Activated CD4-positive, alpha-beta T cell treated with anti-CD3 and anti-CD28 coated beads, Interleukin-2, amount 50 U/mL, for 4 hours (primary cell): ENCODE measurements around the gene ROBO4.

Experiments
- DNase-seq, 2 experiments: peaks; one replicate each; pipeline ENCODE4 v3.0.0-alpha.2; 2020

The ROBO4 gene

DNA sequence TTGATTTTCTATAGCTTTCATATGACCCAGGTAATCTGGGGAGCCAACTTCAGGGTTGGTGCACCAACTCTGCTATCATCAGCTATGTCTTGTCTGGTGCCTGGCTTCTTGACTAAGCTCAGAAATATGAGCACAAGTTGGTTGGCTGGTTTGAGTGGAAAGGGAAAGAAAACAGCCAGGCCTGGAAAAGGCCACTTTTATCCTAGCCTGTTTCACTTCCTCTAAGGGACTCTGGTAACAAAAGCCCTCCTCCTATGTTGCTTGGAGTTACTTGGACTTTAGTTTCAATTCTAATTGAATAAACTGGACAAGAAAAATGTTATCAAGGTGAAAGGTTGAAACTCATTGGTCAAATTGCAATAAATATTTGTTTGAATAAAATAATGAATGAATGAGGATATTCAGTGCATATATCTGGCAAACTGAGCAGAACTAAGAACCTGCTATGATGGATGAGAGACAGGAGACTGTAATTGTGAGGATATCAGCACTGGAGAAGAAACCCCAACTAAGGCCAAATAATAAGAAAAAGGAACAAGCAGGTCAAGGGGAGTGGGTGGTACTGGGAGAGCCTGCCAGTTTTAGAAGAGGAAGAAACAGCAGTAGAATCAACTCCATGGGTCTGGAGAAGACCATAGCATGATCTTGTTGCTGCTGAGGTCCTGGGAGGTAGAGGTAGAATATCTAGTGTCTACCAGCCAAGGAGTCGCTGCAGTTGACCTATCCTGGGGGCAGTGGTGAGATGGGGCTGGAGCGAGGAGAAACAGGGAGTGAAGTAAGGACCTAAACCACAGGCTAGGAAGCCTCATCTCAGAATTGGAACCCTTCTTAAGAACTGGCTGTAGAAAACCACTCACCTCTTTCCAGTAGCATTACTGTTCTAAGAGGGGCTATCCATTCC, 8.2 kb downstream of the ROBO4 start:
- no peak for DNase-seq

DNA sequence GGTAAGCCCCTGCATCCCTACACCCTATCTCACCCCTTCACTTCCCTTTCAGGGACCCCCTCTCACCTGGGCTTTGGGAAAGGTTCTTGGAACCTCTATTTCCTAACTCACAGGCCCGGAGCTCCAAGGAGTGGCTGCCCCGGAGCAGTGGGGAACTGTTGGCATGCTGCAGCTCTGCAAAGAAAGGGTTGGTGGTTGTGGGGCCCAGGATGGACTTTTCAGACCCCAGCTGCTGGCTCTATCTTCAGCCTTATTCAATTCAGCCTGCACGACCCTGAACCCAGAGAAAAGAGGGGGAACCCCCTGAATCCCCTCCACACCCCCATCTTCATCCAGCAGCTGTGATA, 10.0 kb downstream of the ROBO4 start:
- no peak for DNase-seq

GRCh38 chr11:124886978-124887666, 10.5 kb downstream of the ROBO4 start:
- DNase-seq, result no peak

DNA sequence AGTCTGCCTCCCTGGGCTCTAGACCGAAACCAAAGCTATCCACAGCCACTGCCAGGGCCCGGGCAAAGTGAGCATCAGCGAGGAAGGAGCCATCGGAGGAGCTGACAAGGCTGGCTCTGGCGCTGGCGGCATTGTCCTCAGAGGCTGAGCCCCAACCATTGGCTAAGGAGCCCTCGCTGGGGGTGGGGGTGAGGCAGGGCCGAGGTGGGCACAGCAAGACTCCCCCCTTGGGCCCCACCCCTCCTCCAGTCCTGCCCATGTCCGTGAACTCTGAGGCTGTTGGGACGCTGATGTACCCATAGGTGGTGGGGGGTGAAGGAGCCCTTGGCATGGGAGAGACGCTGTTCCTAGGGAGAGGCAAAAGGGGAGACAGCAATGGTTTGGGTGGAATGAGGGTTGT, 11.2 kb downstream of the ROBO4 start:
- DNase-seq, result no peak

GRCh38 chr11:124884869-124885479, 12.7 kb downstream of the ROBO4 start:
- DNase-seq, result no peak

GRCh38 chr11:124884340-124884739, 13.3 kb downstream of the ROBO4 start:
- no peak for DNase-seq

DNA sequence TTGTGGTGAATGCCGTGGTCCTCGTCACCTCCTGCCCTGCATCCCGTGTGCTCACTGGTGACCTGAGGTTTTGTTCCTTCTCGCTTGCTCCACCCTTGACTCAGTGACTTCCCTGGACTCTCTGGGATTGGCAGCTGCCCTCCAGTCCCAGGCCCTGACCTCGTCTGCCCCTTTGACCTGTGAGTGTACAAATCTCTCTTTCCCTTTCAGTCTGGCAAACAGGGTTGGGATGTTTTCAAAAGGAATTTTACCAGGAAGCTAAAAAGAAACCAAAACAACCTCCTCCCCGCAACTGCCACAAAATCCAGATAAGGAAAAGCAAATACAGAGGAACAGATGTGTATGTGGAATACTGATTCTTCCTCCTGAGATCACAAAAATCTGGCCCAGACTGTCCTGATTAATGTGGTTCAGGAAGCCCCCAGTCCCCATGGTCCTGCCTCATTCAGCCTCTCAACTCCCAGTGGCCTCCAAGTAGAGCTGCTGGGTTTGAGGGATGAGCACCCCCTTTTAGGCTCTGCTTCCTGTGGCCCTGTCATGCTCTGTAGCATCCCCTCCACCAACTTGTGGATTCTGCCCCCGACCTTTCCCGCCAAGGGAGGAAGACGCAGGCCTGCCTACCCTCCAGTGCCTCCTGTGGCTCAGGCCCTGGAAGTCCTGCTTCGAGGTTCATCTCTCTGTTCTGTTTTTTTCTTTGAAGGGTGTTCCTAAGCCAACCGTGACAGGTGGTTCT, 15.2 kb downstream of the ROBO4 start:
- no peak for DNase-seq

- no peak for DNase-seq
Observed at GRCh38 chr11:124880958-124881357, 16.7 kb downstream of the ROBO4 start.

DNA sequence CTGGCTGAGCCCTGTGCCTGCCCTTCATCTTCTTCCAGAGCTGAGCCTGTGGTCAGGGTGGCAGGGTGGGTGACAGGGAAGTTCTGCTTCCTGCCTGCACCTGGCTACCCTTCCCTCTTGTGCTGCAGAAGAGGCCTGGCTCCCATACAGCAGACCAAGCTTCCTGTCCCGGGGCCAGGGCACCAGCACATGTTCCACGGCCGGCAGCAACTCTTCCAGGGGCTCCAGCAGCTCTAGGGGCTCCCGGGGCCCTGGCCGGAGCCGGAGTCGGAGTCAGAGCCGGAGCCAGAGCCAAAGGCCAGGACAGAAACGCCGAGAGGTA, 17.4 kb downstream of the ROBO4 start:
- no peak for DNase-seq

GRCh38 chr11:124879493-124880289, 18.0 kb downstream of the ROBO4 start:
- DNase-seq, result no peak

DNA sequence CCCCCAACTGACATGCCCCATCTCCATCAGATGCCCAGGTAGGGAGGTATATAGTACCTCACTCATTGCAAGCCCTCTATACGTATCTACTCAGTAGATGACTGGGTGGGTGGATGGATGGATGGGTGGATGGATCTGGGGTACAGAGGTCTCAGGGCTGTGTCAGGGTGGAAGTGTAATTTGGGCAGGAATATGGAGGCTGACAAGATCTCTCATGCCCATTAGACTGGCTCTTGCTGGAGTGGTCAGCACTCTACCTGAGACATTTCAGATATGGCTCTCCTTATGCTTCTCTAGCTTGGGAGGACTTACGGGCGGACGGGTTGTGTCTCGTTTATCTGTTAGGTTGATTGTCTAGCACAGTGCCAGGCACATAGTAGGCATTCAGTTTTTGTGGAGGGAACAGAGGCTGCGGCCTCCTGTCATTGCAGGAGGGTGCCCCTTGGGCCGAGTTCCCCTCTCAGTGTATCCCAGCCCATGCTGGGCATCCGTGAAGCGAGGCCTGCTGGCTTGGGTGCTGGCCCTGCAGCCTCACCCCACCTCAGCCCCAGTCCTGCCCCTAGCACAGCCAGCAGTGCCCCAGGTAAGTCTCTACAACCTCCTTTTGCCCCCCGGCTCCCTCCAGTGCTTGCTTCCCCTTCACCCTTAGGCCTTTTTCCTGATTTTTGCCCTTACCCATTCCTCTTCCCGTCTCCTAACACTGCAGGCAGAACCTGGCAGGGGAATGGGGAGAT, 18.7 kb downstream of the ROBO4 start:
- DNase-seq, result no peak

- DNase-seq, result no peak
Observed at GRCh38 chr11:124877910-124878758, 19.5 kb downstream of the ROBO4 start.

DNA sequence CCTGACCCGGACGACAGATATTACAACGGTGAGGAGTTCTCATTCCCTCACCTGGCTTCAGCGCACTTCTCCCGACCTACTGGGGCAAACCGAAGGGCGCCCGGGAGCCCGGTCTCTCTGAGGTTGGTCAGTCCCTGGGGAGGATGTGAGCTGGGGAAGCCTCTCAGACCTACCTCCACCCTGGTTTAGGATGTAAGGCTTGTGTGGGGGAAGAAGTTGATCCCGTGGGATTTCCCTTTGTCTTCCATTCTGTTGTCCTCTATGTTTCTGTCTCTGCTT, 20.1 kb downstream of the ROBO4 start:
- DNase-seq, result no peak

GRCh38 chr11:124876818-124877630, 20.6 kb downstream of the ROBO4 start:
- DNase-seq, result no peak

- DNase-seq, result peak; percentile 68 to 71
Observed at GRCh38 chr11:124875943-124876817, 21.5 kb downstream of the ROBO4 start.

DNA sequence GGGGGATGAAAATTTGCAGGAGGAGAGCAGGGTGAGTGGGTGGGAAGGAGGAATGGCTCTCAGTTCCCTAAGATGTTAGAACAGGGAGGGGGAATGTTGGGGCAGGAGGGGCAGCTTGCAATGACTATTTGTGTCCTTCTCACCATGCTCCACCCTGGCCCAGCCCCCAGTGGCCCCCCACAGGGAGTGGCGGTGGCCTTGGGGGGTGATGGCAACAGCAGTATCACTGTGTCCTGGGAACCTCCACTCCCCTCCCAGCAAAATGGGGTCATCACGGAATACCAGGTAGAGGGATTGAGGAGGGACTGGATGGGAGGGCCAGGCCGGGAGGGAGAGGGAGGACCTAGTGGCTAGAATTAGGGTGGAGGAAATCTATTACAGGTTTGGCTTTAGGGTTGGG, 22.3 kb downstream of the ROBO4 start:
- no peak for DNase-seq

DNA sequence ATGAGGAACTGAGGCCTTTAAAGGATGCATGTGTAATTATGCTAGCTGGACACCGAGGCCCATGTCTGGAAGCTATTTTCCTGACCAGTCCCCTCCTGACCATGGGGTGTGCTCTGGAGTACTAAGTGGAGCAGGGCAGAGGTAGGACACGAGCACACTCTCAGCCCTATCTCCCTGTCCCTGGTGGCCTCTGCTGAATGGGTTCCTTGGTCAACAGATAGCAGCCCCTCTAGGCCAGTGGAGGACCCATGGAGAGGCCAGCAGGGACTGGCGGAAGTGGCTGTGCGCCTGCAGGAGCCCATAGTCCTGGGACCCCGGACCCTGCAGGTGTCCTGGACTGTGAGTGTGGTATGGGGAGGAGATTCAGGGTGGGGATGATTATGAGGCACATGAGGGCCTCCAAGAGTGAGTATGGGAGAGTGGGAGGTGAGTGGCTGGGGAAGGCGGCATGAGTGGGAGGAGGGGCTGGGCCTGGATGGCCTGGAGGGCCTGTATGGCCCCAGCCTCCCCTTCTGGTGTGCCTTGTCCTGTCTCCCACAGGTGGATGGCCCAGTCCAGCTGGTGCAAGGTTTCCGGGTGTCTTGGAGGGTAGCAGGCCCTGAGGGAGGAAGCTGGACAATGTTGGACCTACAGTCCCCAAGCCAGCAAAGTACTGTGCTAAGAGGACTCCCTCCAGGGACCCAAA, 23.0 kb downstream of the ROBO4 start:
- no peak for DNase-seq

DNA sequence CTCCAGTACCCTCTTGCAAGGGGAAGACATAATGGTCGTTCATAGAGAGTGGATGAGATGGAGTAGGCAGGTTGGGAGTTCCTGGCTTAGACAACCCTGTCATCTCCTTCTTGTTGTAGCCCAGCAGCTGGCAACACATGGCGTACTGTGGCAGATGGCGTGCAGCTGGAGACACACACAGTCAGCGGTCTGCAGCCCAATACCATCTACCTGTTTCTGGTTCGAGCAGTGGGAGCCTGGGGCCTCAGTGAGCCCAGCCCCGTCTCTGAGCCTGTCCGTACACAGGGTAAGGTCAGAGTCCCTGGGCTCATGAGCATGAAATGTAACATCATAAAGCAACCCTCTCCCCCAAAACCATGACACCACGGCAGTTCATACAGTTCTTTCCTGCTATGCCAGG, 23.7 kb downstream of the ROBO4 start:
- no peak for DNase-seq

DNA sequence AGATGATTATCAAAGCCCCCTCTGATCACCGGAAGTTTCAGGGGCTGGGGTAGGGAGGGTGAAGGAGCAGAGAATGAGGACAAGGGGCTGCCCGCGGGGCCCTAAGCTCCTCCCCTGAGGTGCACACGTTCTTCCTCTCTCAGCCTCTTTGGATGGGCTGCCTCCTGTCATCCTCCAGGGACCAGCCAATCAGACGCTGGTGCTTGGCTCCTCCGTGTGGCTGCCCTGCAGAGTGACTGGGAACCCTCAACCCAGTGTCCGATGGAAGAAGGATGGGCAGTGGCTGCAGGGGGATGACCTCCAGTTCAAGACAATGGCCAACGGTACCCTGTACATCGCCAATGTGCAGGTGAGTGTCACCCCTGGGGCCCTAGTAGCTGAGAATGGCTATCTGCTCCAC, 24.9 kb downstream of the ROBO4 start:
- no peak for DNase-seq
